ENCODE results near the gene POLR3K.

DNA sequence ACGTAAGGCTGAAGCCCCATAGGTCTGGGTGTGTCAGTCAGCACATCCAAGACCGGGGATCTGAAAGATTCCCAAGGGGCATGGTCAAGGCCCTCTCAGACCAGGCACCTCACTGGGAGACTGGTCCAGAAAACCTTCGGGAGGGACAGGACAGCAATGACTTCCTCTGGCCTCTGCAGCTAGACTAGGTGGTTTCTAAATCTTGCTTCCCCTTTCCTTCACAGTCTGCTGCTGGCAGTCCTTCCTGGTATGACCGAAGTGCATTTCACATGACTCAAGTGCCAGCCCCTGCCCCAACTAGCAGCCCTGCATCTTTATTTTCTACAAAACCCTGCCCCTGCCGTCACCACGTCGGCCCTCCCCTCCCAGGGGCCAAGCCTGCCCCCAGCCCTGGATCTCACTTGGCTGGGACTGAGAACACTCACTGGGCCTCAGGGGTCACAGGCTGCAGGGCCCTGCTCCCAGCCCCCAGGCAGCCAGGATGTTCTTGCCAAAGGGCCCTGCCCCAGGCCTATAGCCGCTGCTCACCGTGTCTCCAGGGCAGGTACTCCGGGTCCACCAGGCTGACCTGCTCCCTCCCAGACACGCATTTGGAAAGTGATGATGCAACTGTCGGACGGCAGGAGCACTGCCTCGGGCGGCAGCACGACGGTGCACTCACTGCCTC is 18.3 kb downstream of the POLR3K start:
- no peak for TF ChIP-seq POLR2A (IDR thresholded peaks at IDR 0.05)
- TF ChIP-seq, protein P1, sequence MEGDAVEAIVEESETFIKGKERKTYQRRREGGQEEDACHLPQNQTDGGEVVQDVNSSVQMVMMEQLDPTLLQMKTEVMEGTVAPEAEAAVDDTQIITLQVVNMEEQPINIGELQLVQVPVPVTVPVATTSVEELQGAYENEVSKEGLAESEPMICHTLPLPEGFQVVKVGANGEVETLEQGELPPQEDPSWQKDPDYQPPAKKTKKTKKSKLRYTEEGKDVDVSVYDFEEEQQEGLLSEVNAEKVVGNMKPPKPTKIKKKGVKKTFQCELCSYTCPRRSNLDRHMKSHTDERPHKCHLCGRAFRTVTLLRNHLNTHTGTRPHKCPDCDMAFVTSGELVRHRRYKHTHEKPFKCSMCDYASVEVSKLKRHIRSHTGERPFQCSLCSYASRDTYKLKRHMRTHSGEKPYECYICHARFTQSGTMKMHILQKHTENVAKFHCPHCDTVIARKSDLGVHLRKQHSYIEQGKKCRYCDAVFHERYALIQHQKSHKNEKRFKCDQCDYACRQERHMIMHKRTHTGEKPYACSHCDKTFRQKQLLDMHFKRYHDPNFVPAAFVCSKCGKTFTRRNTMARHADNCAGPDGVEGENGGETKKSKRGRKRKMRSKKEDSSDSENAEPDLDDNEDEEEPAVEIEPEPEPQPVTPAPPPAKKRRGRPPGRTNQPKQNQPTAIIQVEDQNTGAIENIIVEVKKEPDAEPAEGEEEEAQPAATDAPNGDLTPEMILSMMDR (IDR thresholded peaks at IDR 0.05): no peak
- no peak for TF ChIP-seq EP300 (IDR thresholded peaks at IDR 0.05)

All from suprapubic skin (tissue), 3 donors.